Ramos (cell line): ENCODE results near the gene PTPRK.

Source experiments
- in situ Hi-C: fragments of 300-500 bp; cut with MboI; formaldehyde crosslinking; loops from one replicate; pipeline ENCODE4 v1.14.3; 2022; ENCODE audit warnings: low sequenced_read_pairs; ENCODE audit not compliant: unreplicated experiment

PTPRK gene

DNA sequence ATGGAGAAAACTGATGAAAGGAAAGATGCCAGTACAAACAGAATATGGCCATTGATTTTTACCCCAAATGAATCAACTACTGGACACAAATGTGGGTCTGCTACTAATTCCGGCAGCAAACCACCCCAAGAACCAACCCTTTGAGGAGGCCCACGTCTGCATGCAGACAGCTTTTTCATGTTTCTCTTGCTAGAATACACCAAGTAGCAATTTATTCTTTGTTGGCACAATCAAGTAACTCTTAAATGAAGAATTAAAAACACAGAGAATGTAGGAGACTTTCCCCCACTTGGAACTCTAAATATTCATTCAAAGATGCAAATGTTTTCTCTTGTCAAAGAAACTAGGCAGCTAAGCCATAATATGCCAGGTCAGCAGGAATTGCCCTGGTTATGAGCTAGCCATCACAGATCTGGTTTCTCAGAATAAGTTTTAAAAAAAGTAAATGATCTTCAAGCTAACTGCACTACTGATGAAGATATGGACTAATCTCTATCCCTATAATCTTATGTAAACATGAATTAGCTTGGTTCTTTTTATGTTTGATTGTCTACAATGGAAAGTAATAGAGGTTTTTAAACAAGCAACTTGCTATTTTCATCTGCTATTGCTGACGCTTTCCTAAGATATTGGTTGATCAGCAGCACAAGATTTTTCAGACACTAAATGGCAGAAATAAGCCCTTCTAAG is 456.4 kb downstream of the PTPRK start:
- in situ Hi-C loops = no loop called here

DNA sequence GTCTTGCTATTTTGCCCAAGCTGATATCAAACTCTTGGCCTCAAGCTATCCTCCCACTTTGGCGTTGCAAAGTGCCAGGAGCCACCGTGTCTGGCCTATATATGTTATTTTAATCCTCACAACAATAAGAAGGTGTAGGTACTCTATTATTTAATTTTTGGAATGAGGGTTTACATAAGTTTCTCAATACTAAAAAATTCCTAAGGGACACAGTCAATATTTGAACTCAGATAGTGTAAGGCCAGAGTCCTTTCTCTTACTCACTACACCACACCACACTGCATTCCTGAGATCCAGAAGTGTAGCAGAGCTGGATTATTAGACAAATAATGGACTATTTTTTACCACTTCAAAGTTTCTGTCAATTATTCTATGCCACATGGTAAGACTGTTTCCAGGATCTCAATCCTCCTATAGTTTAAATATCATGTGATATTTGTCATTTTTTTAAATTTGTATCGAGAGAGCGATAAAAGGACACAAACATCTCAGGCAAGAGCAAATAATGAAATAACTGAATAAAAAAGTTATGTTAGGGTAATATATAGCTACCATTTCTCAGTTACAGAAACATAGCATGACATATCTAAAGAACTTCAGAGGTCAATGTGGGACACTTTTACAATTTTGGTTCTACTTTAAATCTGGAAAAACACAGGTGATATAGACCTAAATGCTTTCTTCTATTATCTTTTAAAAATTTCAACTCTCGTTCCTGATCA is 457.4 kb downstream of the PTPRK start:
- in situ Hi-C loops = no loop called here

DNA sequence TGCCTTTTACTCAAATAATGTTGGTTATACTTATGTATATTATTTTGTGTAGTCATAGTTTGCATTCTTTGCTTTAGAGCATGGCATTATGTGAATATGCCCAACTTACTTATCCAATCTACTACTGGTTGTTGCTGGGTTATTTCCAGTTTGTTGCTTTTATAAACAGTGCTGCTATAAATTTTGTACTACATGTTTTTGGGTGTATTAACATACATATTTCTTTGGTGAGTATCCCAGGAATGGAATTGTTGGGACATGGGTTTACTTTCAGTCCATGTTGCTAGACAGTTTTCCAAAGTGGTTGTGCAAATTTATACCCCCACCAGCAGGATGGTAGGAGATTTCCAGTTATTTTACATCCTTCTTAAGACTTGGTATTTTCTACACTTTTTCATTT is 462.5 kb downstream of the PTPRK start:
- in situ Hi-C loops = no loop called here

DNA sequence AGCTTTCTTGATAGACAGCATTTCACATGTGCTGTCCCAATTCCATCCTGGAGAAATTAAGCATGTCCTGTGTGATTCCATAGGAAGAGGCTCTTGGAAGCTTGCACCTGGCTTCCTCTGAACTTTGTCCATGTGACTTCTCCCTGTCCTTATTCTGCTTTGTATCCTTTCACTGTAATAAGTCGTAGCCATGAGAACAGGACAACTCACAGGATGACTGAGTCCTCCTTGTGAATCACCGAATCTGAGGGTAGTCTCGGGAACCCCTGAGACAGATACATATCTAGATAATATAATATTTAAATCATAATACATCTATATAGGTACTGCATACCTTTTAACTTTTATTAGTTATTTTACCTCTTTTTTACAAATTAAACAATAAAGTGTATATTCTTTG is 462.9 kb downstream of the PTPRK start:
- in situ Hi-C loops = no loop called here

DNA sequence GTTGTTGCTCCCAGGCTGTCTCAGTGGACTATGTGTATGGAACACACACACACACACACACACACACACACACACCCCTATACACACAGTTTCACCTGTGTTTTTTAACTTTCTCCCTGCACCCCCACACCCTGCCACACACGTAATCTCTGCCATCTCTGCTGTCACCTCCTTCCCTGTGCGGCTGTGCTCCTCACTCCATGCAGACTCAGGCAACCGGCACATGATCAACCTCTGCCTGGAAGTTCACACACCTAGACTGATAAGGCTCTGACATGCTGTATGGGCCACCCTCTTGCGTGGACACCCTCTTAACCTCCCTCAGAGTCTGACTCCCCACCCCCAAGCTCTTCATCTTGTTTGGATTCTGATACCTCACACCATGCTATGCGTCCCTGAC is 467.3 kb downstream of the PTPRK start:
- in situ Hi-C loops = no loop called here

DNA sequence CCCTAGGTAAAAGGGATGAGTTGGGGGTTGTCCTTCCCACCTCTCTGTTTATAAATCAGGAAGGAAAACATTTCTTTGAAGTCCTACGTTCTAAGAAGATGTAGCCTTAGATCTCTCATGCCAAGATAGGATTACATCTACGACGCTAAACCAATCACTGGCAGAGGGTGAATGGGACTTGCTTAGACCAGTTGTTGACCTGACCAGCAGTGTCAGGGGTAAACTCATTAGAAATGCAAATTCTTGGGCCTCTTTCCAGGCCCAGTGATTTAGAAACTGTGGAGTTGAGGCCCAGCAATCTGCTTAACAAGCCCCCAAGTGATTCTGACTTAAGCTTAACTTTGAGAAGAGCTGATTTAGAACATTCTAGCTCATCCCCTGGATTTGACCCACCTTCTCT is 472.4 kb downstream of the PTPRK start:
- in situ Hi-C loops = no loop called here

DNA sequence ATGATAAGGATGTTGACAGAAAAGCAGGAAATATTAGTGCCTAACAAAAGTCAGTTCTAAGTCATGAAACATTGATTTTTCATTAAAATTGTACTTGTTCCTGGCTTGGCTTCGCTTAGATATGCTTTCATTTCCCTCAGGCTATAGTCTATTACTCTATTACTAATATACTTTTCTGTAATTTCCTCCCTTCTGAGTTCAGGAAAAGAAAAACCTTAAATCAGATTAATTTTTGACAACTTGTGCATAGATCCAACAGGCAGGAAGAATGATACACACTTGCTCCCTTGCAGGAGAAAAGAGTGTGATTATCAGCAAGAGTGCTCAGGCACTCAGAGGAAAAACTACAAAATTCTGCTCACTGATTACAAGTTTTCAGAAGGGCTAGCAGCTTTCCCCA is 474.4 kb downstream of the PTPRK start:
- in situ Hi-C loops = no loop called here

DNA sequence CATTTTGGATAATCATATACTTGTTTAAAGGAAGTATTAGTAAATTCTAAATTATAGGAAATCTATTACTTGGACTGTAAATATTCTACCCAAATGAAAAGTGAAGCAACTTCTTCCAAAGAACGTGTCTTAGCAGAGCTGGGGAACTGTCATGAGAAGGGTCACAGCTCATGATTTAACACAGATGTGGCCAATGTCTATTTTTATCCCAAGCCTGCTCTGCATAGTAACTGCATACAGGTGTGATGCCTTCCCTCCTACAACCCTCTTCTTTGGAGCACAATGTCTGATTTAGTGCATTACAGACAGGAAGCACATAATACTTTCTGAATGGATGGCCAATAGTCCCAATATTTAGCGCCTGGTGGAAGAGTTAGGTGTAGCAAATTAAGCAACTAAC is 480.9 kb downstream of the PTPRK start:
- in situ Hi-C loops = no loop called here

DNA sequence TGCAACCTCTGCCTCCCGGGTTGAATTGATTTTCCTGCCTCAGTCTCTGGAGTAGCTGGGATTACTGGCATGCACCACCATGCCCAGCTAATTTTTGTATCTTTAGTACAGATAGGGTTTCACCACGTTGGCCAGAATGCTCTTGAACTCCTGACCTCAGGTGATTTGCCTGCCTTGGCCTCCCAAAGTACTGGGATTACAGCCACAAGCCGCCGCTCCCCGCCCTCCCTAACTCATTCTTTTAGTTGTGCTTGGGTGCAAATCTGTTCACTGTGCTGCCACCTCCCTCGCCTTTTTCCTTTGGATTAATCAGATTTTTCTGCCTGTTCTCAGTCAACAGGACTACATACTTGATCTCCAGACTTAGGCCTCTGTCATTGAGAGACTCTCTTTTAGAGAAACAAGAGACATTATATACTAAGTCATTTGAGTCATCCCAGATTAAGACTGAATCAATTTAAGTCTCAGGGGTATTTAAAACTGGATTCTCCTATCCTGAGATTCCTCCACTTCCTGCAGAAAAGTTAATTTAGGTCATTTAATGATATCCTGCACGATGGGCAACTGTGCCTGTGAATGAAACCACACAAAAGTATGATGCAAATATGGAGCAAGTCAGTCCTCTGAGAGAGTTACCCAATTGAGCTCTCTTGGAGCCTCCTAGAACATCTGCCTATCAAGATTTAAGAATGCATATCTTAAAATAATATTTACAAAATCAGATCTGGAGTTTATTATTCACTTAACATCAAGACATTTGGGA is 483.4 kb downstream of the PTPRK start:
- in situ Hi-C loops = no loop called here

DNA sequence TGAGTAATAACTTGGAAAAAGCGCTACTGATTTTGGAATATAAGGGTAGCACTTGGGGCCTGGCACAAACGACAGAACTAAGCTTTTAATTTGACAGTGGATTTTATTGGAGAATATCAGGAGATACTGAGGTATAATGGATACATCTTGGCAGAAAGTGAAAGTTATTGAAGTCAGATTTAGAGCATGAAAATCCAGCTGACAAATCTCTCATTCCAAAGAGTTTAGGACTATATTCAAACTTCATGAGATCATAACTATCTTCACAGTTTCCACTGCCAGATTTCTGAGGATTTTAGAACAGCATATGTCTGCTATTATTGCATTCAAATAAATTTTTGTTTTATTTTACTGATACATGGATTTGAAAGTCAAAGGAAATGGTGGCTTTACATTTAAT is 487.2 kb downstream of the PTPRK start:
- in situ Hi-C loops = no loop called here

DNA sequence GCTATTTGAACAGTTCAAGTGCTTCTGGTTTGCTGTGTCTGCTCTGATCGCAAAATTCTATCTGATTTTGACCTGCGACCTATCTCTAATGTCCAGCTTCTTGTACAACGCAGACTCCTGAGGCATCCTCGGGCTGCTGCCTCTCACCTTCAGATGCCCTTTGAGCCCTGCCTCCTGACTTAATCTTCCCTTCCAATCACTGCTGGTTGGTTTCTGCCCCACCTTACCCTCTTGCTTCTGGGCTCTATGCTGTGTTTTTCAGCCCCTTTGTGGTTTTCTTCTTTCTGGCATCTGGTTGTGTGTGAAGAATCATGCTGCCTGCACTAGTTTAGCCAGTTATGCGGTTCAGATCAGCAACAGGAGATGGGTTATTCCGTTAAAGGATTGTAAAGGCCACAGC is 488.4 kb downstream of the PTPRK start:
- in situ Hi-C loops = no loop called here

DNA sequence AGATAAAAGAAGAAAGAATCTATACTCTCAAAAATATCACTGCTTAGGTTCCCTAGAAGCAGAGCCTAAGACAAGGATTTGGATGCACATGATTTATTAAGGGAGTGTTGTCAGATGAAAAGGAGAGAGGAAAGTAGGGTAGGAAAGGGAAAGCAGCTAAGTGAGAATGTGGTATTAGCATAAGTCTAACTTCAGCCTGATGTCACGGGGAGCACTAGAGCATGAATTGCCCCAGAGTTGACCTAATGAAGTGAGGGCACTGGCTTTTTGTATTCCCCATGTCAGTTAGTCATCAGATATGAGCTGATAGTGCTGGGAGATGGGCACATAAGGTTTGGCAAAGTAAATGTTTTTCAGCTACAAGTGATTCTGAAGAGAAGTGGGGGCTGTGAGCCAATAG is 490.6 kb downstream of the PTPRK start:
- in situ Hi-C loops = no loop called here

DNA sequence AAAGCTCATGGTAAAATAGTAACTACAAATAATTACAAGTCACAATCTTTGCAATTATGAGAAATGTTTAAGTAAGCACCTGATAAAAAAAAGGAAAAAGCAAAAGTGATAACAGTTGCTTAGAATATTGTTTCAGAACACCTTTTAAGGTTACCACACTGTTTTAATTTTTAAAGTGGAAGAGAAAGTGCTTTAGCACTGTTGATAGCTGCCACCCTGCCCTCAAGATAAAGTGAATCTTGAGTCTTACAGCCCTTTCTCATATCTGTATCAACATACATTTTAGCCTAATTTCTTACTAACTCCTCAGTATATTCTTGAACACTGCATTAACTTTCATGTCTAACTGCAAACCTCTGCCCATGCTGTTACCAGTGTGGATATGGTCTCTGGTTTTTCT is 492.2 kb downstream of the PTPRK start:
- in situ Hi-C loops = no loop called here

DNA sequence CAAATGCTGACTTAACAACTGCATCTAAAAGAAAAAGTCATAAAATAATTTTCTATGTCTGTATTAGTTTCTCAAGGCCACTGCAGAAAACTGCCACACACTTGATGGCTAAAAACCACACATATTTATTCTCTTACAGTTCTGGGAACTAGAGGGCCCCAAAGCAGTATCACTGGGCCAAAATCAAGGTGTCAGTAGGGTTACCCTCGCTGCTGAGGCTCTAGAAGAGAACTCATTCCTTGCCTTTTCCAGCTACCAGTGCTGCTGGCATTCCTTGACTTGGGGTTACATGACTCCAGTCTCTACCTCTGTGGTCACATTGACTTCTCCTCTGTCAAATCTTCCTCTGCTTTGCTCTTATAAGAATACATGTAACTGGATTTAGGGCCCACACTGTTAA is 494.9 kb downstream of the PTPRK start:
- in situ Hi-C loops = no loop called here

DNA sequence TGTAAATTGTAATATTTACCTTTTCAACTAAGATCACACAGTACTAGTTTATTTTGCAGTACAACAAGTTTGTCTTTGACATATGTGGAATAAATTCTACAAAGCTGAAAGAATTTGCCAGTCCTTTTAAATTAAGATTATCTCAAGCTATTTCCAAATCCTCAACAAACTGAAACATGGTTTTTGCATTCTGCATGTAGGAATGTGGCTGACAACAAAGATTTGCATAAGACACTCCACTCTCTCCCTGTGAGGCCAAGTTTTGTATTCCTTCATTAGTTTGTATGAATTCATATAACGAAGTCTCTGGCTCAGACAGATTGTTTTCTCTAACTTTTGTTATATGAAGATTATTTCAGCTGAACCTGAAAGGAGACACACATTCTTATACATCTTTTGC is 495.4 kb downstream of the PTPRK start:
- in situ Hi-C loops = no loop called here

DNA sequence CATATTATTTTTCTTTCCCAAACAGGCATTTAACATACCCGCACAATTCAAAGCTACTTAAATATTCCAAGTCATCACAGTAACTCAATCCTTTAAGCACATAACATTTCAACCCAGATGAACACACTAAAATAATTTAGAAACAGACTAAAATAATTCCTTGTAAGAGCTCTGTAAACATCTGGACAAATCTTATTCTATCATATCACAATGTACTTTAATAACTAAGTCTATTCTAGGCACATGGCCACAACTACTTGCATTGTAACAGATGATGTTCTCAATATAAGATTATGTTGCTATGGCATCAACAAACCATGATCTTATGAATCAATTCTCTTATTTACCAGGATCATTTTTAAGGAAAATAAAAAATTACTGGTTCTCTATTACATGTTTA is 496.4 kb downstream of the PTPRK start:
- in situ Hi-C loops = no loop called here

DNA sequence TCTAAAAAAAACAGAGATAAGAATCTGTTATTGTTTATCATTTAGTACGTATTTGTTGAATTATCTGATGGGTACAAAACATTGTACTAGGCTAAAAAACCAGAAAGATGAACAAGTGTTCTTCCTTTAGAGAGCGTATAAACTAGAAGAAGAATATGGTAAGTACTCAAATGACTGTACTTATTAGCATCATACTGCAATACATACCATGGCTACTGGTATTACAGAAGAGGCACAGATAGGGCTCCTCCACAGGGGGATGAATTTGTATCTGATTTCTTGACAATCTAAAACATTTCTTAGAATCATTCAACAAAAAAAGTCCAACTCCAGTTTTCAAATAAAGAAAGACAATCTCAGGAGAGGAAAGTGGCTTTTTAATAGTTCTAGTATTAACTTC is 501.6 kb downstream of the PTPRK start:
- in situ Hi-C loops = no loop called here

DNA sequence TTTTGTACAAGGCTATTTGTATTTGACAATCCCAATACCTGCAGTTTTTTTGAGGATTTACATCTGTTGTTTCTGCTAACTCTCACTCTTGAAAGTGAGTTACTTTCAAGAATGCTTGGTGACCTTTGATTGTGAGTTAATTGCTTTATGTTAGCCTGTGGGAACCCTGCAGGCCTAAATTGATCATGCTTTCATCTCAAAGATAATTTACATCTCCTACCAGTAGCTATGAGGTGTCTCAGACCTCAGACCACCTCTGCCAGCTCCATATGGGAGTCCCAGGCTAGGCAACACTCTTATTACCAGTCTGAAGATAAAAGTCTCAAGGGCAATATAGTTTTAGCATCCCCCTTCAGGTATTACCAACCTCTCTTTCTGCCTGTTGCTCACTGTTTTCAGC is 503.1 kb downstream of the PTPRK start:
- in situ Hi-C loops = no loop called here

DNA sequence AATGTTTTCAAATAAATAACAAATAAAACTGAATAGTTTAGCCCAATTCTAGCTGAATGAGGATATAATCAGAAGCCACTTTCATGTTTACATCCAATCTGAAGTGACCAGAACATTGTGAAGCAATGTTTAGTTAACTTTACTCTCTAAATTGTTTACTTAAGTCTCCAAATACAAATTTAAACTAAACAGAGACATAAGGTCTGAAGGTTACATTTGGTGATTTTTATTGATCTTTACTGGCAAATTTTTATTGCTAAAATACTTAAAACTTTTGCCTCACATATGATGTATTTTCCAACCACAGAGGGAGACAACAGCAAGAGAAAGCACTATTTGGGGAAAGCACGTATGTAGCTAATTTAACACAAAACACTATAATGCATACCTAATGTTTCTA is 512.7 kb downstream of the PTPRK start:
- in situ Hi-C loops = no loop called here

DNA sequence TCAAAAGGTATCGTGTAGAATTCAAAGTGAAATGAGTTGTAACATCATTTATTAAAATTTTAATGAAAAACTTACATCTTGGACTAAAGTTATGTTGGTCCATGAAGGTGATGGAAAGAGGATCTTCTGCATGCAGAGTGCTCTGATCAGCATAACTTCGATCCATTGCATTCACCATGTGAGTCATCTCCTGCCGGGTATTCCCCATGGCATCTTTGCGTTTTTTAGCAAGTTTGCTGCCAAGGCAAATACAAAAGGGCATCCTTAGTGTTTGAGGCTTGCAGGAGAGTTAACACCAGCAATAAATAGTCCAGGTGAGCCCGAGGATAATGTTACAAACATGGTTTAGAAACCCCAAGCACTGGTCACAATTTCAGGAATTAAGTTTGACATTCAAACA is 515.4 kb downstream of the PTPRK start:
- in situ Hi-C loops = no loop called here

DNA sequence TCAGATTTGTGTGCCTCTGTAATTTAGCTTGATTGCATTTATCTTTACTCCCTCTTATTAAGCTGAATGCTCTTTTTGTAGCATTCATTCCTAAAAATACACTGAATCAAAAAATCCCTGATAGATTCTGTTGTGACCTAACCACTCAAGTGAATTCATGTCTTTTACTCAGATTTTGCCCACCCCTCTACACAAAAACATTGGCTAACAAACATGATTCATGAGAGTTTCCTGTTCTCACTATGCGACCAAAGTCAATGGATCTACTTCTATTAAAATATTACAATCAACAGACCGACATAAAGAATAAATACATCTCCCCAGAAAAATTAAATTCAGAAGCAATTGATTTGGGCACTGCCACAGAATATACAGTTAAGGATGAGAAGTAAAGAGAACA is 520.0 kb downstream of the PTPRK start:
- in situ Hi-C loops = no loop called here

DNA sequence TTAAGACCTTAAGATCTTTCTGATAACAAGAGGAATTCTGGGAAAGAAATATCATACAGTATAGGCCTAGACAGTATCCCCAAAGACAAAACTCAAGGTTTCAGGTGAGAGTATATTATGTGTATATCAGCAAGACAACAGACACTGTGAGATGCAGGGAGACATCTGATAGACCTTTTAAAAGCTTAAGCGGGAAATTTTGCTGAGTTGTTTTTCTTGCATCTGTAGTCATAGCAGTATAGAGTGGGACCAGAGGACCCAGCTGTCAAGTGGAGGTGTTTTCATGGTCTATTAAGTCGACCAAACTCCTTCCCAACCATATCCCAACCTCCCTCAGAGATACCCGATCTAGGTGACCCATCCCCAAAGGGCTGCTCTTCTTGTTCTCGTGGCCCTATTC is 521.4 kb downstream of the PTPRK start:
- in situ Hi-C loops = no loop called here
